Measurements from ENCODE around the gene RPSA. TPM values are rescaled to one million over a fixed set of nuclear protein-coding genes. Genes with fewer than 3 reads are reported as not detected.

The RPSA gene
- total and polyA plus RNA-seq, 2 experiments from 2014 or later: 1,591 to 1,827 TPM

- no peak overlapping the region for H3K27ac ChIP-seq (ENCODE audit: low read depth)
- no peak overlapping the region for H3K4me2 ChIP-seq
- H3K79me2 ChIP-seq (replicated peaks; ENCODE audit: insufficient read depth): no peaks in the 10 kb centered on the region
- no peak overlapping the region for H3K4me3 ChIP-seq
- no peaks in the 10 kb centered on the region for H3K9me2 ChIP-seq (ENCODE audit: insufficient read depth)
- H3K27me3 Mint-ChIP-seq (ENCODE audit: insufficient read depth, low read depth, poor library complexity): no peaks in the 10 kb centered on the region
- no peaks in the 10 kb centered on the region for H3K27me3 ChIP-seq (ENCODE audit: insufficient read depth)
- H3K36me3 Mint-ChIP-seq (ENCODE audit: low read depth): no peaks in the 10 kb centered on the region
- H3F3A ChIP-seq (replicated peaks; ENCODE audit: low read depth): no peaks in the 10 kb centered on the region
- H3K36me3 ChIP-seq (ENCODE audit: insufficient read depth): no peaks in the 10 kb centered on the region
- H2AFZ ChIP-seq: no peak overlapping the region
- DNase-seq (ENCODE audit: low spot score): no peak
- no peaks in the 10 kb centered on the region for H3K4me1 Mint-ChIP-seq
- H3K27ac Mint-ChIP-seq: no peak overlapping the region
- peaks cover 3% of the 10 kb centered on the region; the same call in 2 of the 3 replicates for H3K9me3 Mint-ChIP-seq
- no peaks in the 10 kb centered on the region for H4K20me1 ChIP-seq (replicated peaks; ENCODE audit: insufficient read depth)
- H3K4me1 ChIP-seq (ENCODE audit: insufficient read depth): no peaks in the 10 kb centered on the region
- no peak for TF ChIP-seq ZNF331 (CRISPR knock-in tag; IDR thresholded peaks at IDR 0.05; ENCODE audit: low read depth)
- TF ChIP-seq EZH2 (IDR thresholded peaks at IDR 0.05; ENCODE audit: low read depth, unreplicated experiment): no peak
- no peak for TF ChIP-seq JUNB (IDR thresholded peaks at IDR 0.05; ENCODE audit: unreplicated experiment)
- no peak for TF ChIP-seq ZNF114 (CRISPR knock-in tag; IDR thresholded peaks at IDR 0.05)
- TF ChIP-seq ETS1 (IDR thresholded peaks at IDR 0.05): no peak
- TF ChIP-seq POLR2AphosphoS5 (IDR thresholded peaks at IDR 0.05; ENCODE audit: low read depth): no peak
- no peak for TF ChIP-seq REST (IDR thresholded peaks at IDR 0.05; ENCODE audit: unreplicated experiment)
- TF ChIP-seq ZNF462 (CRISPR knock-in tag; IDR thresholded peaks at IDR 0.05): no peak
- TF ChIP-seq NANOG (IDR thresholded peaks at IDR 0.05; ENCODE audit: borderline replicate concordance): no peak
- TF ChIP-seq CREB1 (CRISPR knock-in tag; IDR thresholded peaks at IDR 0.05; ENCODE audit: low read depth): no peak
- TF ChIP-seq STAT1 (IDR thresholded peaks at IDR 0.05; ENCODE audit: unreplicated experiment): no peak
- TF ChIP-seq EZH2phosphoT487 (IDR thresholded peaks at IDR 0.05; ENCODE audit: unreplicated experiment): no peak
- TF ChIP-seq CTCF (conservative IDR thresholded peaks at IDR 0.05; ENCODE audit: low read depth in 2 of 2): no peak
- no peak for ATAC-seq
- no peak overlapping the region for H3K4me3 Mint-ChIP-seq
Measured at GRCh38 chr3:39362812-39363211, 43.7 kb upstream of the RPSA start.
